Dermis microvascular lymphatic vessel endothelial cell (primary cell): ENCODE results near the gene DLX3. TPM values are rescaled to one million over a fixed set of nuclear protein-coding genes. Genes with fewer than 3 reads are reported as not detected.

Source experiments
- DNase-seq, 2 donors: peaks; one replicate each; pipeline versions ENCODE4 v3.0.0 to v3.0.0-alpha.2; 2010; ENCODE audit warnings: low read depth in 2 of 2
- total RNA-seq: library from RNA; depleted of rRNA; stranded (reverse); fragments of >200 nt; gene quantifications from 2 replicates; pipeline ENCODE4 v1.2.1, GENCODE V29; 2014

DLX3 gene
- total RNA-seq, 1 donor from 2014 or later: not detected

DNA sequence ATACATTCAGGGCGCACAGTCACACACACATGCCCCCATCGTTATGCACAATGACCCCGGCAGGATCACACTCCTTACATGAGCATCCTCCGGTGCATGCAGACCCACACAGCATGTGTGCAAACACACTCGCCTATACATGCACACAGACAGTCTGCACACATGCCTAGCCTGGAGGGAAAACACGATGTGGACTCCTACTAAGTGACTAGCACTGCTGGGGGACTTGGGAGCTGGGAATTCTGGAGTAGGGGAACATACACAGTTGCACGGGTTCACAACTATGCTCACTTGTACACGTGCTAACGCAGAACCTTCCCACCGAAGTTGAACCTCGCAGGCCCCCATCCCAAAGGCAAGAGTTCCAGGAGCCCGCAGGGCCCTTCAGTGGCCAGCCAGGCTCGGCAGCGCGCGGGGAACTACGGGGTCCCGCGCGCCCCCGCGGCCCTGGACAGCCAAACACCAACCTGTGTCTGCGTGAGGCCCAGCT lies 2.0 kb downstream of the DLX3 start:
- DNase-seq: no peak

DNA sequence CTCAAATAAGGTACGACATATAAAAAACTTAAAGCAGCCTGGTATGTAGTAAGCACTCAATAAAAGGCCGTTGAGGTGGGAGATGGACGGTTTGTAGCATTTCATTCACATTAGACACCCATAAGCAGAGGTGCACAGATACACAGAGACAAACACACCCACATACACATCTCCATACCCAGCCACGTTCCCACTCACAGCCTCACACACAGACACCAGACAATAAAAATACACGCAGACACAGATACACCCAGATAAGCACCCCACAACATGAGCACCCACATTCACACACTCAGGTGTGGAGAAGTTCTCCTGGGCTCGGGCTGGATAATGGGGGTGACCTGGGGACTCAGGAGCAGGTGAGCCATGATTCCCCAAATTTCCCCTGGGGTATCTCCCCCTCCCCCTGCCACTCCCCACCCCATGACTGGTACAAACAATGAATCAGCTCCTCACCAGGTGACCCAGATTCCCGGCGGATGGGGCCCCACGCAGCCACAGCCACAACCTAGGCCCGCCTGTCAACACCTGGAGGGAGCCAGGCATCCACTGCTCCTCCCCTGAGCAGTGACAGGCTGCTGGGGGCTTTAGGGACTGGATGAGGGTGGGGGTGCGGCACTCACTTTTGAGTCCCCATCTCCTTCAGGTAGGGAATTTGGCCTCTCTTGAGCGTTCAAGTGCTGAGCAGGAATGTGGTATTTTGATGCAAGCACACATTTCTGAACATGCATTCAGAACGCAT lies 2.7 kb downstream of the DLX3 start:
- DNase-seq: no peak

DNA sequence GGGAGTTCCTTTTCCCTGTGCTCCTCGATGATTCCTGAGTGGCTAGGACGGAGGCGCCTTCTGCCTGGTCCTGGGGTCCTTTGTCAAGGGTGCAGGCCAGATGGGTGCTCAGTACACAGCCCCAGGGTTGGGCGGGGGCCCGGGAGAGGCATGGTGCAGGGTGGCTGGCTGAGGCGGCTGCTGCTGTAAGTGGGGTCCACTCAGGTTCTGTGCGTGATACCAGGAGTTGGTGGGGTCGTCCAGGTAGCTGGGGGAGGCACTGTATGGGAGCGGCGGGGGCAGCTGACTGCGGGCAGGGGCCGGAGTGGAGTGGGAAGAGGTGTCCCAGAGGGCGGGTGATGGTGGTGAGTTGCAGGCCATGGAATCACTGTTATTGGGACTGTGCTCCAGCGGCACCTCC lies 3.6 kb downstream of the DLX3 start:
- DNase-seq: no peak

DNA sequence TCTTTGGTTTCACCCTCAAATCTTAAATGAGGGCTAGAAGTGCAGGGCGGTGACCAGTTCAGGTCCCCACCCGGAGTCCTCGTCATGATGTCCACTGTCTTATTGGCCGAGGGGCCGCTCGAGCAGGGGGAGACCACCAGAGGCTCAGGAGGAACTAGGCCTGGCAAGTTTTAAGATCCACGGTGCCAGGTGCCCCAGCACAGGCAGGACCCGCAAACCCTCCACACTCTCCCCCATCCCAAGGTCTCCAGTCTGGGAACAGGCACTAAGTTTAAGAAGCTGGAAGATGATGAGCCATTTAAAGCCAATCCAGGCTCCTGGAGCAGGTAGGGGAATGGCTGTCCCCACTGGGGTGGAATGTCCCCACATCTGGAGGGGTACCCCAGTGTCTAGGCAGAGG lies 4.1 kb downstream of the DLX3 start:
- DNase-seq: no peak

DNA sequence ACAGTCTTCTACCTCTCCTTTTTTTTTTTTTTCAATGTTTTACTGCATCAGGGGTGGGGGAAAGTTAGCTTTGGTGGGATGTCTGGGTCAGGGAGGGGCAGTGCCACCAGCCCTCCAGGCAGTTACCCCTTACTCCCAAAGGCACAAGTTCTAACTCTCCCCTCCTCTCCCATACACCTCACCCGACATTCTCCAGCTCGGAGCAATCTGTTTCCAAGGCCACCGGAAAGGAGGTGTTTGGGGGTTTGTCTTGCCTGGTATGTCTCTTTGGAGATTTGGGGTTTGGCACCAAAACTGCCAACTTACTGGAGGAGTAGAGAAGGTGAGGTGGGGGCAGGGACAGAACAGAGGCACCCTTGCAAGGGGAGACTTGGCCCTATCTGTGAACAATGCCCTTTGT lies 4.7 kb downstream of the DLX3 start:
- no peak for DNase-seq

DNA sequence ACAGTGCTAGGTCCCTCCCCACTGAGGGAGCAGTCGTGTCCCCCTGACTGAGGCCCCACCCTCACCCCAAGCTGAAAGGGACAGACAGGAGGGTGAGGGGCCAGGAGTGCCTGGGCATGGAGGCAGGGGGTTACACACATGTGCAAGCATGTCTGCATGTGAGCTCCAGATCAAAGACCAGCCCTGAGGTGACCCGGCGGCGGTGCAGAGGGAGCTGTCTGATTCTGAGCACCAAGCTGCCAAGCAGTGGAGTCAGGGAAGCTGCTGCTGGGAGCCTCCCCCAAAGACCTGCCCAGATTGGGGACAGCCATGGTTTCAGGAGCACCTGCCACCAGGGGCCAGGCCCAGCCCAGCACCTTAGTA lies 5.5 kb downstream of the DLX3 start:
- no peak for DNase-seq

DNA sequence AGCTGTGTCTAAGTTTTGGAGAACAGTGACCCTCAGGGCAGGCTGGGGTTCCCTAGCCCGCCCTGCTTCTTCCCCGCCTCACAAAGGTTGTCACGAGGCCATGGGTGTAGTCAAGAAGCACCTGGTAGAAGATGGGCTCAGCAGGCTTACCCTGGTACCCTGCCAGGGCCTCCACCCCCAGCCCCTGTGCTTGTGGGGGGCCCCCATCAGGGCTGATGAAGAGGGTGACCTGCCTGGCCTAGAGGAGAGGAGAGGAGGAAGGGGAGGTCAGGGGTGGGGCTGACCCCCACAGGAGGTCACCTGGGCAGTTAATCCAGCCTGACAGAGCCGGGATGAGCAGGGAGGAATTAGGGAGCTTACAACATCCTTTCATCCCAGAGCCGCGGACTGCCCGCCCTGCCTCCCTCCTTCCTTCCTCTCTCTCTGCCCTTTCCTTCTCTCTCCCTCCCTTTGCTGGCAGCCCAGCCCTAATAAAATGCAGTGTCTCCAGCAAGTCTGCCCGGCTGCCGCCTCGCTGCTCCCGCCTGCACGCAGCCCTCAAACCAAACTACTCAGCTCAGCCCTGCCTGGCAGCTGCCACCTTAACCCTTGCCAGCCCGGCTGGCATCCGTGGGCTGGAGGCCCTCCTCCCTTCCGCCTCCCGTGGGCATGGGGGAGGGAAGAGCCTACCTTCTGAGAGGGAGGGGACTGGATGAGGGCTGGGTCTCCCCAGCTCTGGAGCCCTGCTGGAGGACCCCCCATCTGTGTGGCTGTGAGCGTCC lies 7.2 kb downstream of the DLX3 start:
- no peak for DNase-seq

DNA sequence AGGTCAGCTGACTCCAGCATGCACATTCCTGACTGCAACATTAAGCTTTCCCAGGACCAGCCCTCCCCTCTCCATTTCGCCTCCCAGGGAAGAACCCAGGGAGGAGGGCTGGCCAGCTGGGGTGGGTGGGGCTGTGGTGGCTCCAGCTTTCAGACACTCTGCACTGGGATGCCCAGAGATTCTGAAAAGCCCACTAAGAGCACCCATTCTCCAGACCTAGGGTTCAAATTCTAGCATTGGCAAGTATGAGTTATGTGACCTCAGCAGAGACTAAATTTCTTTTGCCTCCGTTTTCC lies 7.8 kb downstream of the DLX3 start:
- DNase-seq: no peak

DNA sequence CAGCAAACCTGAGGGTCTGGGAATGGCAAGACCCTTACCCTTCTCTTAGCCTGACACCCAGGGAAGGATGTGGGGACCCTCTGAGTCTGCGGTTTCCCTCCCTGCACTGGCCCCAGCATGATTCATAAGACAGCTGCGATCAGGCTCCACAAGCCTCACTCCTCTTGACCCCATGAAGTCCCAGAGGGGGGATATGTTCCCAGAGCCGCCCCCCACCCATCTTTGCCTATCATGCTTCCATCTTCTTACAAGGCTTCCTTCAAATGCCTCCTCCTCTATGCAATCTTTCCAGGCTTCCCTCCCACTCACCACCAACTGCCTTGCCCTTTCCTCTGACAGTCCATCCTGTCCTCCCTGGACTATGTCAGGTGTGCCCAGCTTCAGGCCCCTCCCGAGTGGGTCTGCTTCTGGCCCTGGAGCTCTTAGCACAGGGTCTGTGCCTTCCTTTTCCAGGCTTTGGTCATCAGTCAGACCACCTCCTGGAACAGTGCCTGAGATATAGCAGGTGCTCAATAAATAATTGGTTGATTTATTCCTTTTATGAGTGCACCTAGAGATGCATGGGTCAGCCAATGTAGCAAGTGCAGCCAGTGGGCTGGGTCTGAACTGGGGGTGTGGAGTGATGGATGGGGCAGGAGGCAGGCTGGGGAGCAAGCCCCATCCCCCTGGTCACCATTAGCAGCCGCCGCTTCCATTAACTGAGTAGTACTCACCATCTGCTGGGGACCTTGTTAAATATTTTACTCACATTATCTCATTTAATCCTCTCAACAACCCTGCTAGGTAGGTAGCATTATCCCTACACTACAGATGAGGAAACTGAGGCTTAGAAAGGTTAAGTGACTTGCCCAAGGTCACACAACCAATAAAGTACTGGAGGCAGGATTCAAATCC lies 8.4 kb downstream of the DLX3 start:
- no peak for DNase-seq

DNA sequence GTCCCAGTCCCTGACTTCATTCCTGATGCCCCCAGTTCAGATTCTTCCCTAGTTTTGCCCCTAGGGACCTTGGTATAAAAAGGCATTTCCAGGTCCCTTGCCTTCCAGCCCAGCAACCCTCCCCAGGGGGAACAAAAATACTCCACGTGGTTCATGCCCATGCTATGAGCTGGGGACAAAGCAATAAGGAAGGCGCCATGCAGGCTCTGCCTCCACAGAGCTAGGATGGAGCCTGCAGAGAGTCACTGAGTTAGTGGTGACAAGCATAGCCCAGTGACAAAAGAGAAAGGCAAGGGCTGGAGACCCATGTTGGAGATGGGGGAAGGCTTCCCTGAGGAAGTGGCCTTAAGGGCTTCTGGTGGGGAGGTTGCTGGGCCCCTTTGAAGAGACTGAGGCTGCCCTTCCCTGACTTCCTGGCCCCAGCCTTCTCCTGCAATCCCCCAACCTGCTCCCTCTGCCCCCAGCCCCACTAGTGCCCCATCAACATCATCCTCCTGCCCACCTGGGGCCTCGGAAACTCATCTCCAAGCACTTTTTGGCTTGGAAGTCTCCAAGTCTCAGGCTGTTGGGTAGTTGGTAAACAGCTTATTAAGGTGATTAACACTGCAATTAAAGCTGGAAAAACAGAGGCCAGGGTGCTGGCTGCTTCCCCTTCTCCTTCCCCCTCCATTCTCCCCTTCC lies 9.6 kb downstream of the DLX3 start:
- DNase-seq: no peak

DNA sequence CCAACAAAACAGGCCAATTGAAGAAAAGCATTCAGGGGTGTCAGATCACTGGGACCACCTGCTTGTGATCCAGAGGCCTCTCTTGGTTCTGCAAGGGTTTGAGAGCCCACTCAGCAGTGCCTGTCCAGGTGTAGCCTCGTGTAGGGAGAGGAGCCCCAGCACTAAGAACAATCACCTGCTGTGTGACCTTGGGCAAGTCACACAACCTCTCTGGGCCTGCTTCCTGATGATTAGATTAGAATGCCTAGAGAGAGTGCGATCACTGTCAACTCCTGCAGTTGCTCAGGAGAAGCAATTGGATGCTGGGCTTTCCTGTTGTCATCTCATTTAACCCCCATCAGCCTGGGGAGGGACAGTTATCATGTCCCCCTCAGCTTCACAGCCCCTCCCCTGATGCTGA lies 10.2 kb downstream of the DLX3 start:
- no peak for DNase-seq

DNA sequence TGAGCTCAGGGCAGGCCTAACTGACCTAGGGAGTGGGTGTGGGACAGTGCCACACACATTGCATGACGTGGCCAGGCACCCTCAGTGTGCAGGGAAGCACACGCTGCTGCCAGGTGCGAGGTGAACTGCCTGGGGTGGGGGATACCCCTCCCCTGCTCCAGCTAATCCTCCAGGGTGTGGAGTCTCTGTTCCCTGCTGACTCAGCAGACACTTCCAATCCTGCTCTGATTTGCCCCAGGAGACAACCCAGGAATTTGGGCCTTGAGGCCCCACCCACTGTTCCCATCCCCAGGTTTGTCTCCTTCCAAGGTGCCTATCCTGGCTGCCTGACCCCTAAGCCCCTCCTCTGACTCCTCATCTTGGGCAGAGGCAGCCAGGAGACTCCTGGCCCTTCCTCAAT lies 10.7 kb downstream of the DLX3 start:
- DNase-seq: no peak

DNA sequence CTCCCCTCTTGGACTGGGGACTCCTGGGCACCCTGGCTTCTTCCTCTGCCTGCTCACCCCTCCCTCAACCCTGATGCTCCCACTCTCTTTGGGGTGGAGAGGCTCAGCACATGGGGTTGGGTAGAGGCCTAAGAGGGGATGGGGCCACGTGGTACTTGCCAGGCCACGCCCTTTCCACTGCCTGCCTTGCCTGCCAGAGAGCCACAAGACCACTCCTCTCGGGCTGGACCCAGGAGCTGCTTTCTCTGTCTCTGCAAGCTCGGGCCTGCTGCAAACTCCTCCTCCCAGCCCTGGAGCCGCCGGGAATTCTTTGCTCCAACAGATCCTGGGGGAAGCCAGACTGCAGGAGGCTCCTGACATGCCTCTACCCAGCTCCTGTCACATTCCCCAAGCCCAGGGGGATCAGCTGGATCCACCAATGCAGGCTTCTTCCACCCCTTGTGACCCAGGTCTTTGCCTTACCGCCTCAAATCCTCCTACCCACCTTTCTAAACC lies 14.3 kb downstream of the DLX3 start:
- no peak for DNase-seq

DNA sequence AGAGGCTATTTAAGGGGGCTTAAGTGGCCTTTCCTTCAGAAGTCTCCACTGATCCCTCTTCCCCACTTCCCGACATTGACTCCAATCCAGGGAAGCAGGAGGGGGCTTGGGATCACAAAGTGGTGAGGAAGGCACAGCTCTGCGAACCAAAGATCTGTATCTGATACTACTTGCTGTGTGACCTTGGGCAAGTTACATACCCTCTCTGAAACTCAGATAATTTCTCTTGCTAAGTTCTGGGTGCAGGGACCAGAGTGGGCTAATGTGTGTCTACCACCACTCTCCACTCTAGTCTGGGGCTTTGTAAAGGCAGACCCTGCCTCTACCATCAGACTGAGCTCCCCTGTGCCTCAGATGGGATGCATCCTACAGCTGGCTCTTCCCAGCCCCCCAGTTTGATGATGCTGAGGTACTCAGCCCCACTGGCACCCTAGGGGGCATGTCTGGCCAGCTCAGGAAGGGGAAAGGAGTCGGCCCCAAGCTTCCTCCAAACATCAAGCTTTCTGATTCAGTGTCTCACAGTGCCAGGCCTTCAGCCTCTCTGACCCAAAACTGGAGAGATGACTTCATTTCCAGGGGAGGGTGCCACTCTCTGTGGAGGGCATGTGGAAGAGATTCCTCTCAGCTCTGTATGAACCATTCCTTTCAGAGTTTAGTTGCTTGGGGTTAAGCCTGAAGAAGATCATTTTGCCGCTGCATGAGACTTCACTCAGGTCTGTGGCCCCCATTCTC lies 15.1 kb downstream of the DLX3 start:
- no peak for DNase-seq

DNA sequence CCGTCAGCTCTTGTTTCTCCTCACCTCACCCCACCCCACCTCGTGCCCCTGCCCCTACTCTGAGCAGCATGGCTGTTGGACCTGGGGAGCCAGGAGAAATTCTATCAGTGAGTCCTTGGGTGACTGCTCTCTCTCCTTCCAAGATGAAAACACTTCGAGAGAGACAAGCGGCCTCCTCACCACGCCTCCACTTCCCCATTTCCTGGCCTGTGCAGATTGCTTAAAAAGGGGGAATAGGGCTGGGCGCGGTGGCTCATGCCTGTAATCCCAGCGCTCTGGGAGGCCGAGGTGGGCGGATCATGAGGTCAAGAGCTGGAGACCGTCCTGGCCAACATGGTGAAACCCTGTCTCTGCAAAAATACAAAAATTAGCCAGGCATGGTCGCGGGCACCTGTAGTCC lies 16.5 kb downstream of the DLX3 start:
- no peak for DNase-seq

DNA sequence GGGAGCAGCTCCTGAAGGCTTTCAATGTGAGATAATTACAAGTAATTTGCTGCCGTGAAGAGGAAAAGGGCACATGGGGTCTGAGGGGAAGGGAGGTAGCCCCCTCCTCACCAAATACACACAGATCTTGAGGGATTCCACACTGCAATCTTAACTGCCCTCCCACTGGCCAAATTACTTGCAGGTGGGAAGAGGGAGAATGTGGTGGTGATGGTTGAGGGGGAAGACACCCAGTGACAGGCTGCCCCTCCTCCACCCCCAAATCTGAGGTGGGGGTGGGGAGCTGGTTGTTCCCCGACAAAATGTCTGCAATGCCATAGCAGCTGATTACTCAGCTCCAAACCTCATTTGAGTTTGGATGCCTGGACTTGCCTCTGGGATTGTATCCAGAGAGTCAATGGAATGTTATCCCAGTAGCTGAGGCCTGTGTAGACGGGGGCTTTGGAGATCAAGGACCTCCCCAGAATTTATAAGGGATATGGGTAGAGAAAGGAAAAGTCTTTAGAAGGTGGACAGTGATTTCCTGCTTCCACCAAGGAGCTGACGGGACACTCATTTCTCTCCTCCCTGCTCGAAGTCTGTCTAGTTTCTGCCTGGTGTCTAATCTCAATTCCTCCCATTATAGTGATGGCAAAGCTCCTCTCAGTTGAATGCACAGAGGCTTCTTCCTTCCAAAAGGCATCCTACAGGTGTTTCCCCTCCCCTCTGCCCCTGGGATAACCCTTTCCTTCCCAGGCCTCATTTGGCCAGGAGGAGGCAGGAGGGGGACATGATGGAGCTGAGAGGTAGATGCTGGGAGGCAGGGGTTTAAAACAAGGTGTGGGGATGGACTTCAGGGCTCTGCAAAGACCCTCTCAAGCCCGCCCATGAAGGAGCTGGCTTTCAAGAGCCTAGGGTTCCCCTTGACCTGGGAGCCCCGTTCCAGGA lies 17.3 kb downstream of the DLX3 start:
- no peak for DNase-seq

DNA sequence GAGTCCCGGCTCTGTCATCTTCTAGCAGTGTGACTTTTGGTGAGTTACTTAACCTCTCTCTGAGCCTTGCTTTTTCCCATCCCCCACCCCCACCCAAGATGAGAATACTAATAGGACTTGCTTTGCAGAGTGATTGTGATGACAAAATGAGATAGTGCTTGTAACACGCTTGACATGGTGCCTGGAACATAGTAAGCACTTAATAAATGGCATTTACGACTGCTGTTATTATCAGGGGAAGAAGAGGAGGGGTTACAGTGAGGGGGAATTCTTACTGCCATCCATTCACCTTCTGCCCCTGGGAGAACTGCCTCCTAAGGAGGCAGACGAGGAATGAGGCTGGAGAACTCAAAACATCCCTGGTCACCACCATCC lies 18.2 kb downstream of the DLX3 start:
- DNase-seq: no peak

DNA sequence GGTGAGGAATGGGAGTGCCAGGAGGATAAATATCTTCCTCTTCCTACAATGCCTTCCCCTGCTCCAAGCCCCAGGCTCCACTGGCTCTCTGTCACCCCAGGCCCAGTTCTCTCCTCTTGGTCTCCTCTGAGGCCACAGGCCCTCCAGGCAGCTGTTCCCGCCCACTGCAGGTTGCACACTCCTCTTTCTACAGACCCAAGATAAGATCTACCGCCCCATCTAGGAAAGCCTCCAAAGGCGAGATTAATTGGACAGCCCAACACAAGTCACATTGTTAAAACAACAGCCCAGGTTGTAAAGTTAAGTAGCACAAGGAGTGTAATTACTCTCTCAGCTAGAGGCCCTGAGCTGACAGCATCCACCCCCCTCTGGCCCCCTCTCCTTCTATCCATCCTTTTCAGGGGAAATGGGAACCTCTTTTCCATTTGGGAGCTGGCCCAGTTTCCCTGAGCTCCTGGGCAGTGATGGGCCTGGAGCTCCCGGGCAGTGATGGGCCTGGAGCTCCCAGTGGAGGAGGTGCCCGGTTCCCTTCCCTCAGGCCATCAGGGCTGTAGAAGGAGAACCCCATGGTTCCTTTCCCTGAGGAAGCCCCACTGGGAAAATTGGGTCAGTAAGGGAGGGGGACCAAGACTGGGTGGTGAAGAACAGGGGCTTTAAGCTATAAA lies 18.7 kb downstream of the DLX3 start:
- DNase-seq: no peak

DNA sequence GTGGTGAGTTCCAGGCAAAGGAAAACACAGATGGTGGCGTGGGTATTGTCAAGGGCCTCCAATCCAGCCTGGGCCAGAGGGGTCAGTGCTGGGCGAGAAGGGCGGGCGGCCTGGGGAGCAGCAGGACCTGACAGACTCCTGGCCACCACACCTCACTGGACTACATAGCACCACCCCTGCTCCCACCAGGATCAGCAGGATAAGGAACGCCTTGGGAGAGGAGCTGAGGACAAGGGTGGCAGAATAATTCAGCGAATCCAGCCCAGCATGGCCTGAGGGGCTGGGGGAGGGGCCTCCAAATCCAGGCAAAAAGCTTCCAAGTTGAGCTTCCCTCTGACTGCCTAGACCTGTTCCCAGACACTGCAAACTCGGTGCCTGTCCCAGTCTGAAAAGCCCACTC lies 19.5 kb downstream of the DLX3 start:
- no peak for DNase-seq
